ENCODE results near the gene EFCAB11. TPM values are rescaled to one million over a fixed set of nuclear protein-coding genes. Genes with fewer than 3 reads are reported as not detected.
A peak's percentile ranks its signal among the peaks of the same experiment; 100 is the strongest.
"Not testable (repeated sequence)": the region's sequence is repeated elsewhere in the genome, so short reads cannot be mapped to it uniquely, and the experiment has no call there.

EFCAB11 gene
- total RNA-seq, 1 donor from 2014 or later = 7.5 TPM

GRCh38 chr14:89899917-89900663 lies 54.4 kb downstream of the EFCAB11 start:
- H3K9me3 Mint-ChIP-seq (ENCODE audit: unreplicated experiment) = no peaks in the 10 kb centered on the region
- Histone ChIP-seq H3K79me2 (ENCODE audit: insufficient read depth, low read length) (no peaks in the 10 kb centered on the region), H2AFZ (ENCODE audit: low read depth, low read length) (no peak overlapping the region), H3K27ac (ENCODE audit: low read depth, low read length) (peak overlapping the region; percentile 20), H4K20me1 (ENCODE audit: insufficient read depth, low read length) (no peaks in the 10 kb centered on the region), H3K36me3 (ENCODE audit: insufficient read depth, low read length) (no peaks in the 10 kb centered on the region), H3K9ac (ENCODE audit: low read length) (no peak overlapping the region), H3K27me3 (ENCODE audit: insufficient read depth, low read length) (no peaks in the 10 kb centered on the region), H3K4me1 (ENCODE audit: insufficient read depth, low read length) (peaks cover 4% of the 10 kb centered on the region), H3K4me3 (ENCODE audit: insufficient read depth, low read depth, low read length) (no peak overlapping the region), H3K9me3 (ENCODE audit: insufficient read depth, low read depth, low read length) (no peaks in the 10 kb centered on the region), H3K4me2 (ENCODE audit: low read length) (peak overlapping the region; percentile 15)
- FAIRE-seq (peak; percentile 41), DNase-seq (ENCODE audit: low read depth) (no peak)
- H3K4me3 Mint-ChIP-seq (ENCODE audit: unreplicated experiment) = no peak overlapping the region
- H3K27ac Mint-ChIP-seq (ENCODE audit: unreplicated experiment) = peak overlapping the region; percentile 31
- TF ChIP-seq, protein P1, sequence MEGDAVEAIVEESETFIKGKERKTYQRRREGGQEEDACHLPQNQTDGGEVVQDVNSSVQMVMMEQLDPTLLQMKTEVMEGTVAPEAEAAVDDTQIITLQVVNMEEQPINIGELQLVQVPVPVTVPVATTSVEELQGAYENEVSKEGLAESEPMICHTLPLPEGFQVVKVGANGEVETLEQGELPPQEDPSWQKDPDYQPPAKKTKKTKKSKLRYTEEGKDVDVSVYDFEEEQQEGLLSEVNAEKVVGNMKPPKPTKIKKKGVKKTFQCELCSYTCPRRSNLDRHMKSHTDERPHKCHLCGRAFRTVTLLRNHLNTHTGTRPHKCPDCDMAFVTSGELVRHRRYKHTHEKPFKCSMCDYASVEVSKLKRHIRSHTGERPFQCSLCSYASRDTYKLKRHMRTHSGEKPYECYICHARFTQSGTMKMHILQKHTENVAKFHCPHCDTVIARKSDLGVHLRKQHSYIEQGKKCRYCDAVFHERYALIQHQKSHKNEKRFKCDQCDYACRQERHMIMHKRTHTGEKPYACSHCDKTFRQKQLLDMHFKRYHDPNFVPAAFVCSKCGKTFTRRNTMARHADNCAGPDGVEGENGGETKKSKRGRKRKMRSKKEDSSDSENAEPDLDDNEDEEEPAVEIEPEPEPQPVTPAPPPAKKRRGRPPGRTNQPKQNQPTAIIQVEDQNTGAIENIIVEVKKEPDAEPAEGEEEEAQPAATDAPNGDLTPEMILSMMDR (IDR thresholded peaks at IDR 0.05; ENCODE audit: insufficient read depth, low read depth, low read length) = peak; percentile 55
- no peak for TF ChIP-seq EZH2 (IDR thresholded peaks at IDR 0.05; ENCODE audit: insufficient read depth, low read length)
- H3K36me3 Mint-ChIP-seq (ENCODE audit: low read depth, unreplicated experiment) = no peaks in the 10 kb centered on the region
- no peaks in the 10 kb centered on the region for H3K27me3 Mint-ChIP-seq (ENCODE audit: low read depth, unreplicated experiment)
- peaks cover 19% of the 10 kb centered on the region for H3K4me1 Mint-ChIP-seq (ENCODE audit: low read depth, unreplicated experiment)

GRCh38 chr14:89899291-89899690 lies 55.2 kb downstream of the EFCAB11 start:
- no peaks in the 10 kb centered on the region for H3K9me3 Mint-ChIP-seq (ENCODE audit: unreplicated experiment)
- Histone ChIP-seq H3K27ac (ENCODE audit: low read depth, low read length) (no peak overlapping the region), H3K4me1 (ENCODE audit: insufficient read depth, low read length) (peaks cover 4% of the 10 kb centered on the region)

DNA sequence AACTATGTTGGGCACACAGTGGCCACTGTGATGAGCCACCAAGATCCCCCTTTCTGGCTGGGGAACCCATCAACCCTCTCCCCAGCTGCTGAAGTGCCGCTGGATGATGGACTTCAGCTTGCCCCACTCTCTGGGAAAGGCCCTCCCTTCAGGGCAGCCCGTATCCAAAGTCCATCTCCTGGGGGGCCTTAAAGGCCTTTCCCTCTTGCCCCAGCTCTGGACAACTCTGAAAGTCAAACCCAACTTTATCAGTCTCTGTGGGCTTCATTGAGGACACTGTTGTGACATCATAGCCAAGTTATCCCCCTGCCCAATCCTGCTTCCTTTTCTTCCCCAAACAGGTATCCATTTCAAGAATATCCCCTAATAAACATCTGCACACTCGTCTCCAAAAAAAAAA lies 61.1 kb downstream of the EFCAB11 start:
- H3K27me3 Mint-ChIP-seq (ENCODE audit: low read depth, unreplicated experiment); H3K27ac Mint-ChIP-seq (ENCODE audit: unreplicated experiment); H3K36me3 Mint-ChIP-seq (ENCODE audit: low read depth, unreplicated experiment); H2AFZ ChIP-seq (ENCODE audit: low read depth, low read length); H3K27me3 ChIP-seq (ENCODE audit: insufficient read depth, low read length); DNase-seq (ENCODE audit: low read depth); H3K79me2 ChIP-seq (ENCODE audit: insufficient read depth, low read length); H3K9me3 ChIP-seq (ENCODE audit: insufficient read depth, low read depth, low read length); H3K27ac ChIP-seq (ENCODE audit: low read depth, low read length); H3K4me3 Mint-ChIP-seq (ENCODE audit: unreplicated experiment); H3K4me1 ChIP-seq (ENCODE audit: insufficient read depth, low read length); H3K36me3 ChIP-seq (ENCODE audit: insufficient read depth, low read length); H3K4me3 ChIP-seq (ENCODE audit: insufficient read depth, low read depth, low read length); H4K20me1 ChIP-seq (ENCODE audit: insufficient read depth, low read length); H3K4me1 Mint-ChIP-seq (ENCODE audit: low read depth, unreplicated experiment); H3K4me2 ChIP-seq (ENCODE audit: low read length); H3K9ac ChIP-seq (ENCODE audit: low read length); H3K9me3 Mint-ChIP-seq (ENCODE audit: unreplicated experiment); FAIRE-seq: not testable (repeated sequence)

More at GRCh38 chr14:89899291-89899690, 55.2 kb downstream of the EFCAB11 start:
- DNase-seq (ENCODE audit: low read depth) (no peak), FAIRE-seq (no peak)
- Mint-ChIP-seq H3K4me1 (ENCODE audit: low read depth, unreplicated experiment) (peaks cover 19% of the 10 kb centered on the region), H3K36me3 (ENCODE audit: low read depth, unreplicated experiment) (no peaks in the 10 kb centered on the region), H3K27ac (ENCODE audit: unreplicated experiment) (no peak overlapping the region), H3K27me3 (ENCODE audit: low read depth, unreplicated experiment) (no peaks in the 10 kb centered on the region), H3K4me3 (ENCODE audit: unreplicated experiment) (no peak overlapping the region)
- Histone ChIP-seq H3K79me2 (ENCODE audit: insufficient read depth, low read length) (no peaks in the 10 kb centered on the region), H3K4me3 (ENCODE audit: insufficient read depth, low read depth, low read length) (no peak overlapping the region), H3K9me3 (ENCODE audit: insufficient read depth, low read depth, low read length) (no peaks in the 10 kb centered on the region), H3K9ac (ENCODE audit: low read length) (no peak overlapping the region), H3K36me3 (ENCODE audit: insufficient read depth, low read length) (no peaks in the 10 kb centered on the region), H2AFZ (ENCODE audit: low read depth, low read length) (no peak overlapping the region), H3K4me2 (ENCODE audit: low read length) (no peak overlapping the region), H4K20me1 (ENCODE audit: insufficient read depth, low read length) (no peaks in the 10 kb centered on the region), H3K27me3 (ENCODE audit: insufficient read depth, low read length) (no peaks in the 10 kb centered on the region)
- no peak for TF ChIP-seq EZH2 (IDR thresholded peaks at IDR 0.05; ENCODE audit: insufficient read depth, low read length)
- TF ChIP-seq, protein P1 (IDR thresholded peaks at IDR 0.05; ENCODE audit: insufficient read depth, low read depth, low read length) = no peak
